Stimulated activated CD8-positive, alpha-beta memory T cell treated with anti-CD3 and anti-CD28 coated beads, Interleukin-2, amount 100 ng/mL, for 48 hours (primary cell): ENCODE data around the gene PLEKHA8.

Source experiments
- DNase-seq, 2 donors: peaks; one replicate each; pipeline ENCODE4 v3.0.0-alpha.2; 2020; ENCODE audit warnings: low read depth in 2 of 2

Gene PLEKHA8, protein sequence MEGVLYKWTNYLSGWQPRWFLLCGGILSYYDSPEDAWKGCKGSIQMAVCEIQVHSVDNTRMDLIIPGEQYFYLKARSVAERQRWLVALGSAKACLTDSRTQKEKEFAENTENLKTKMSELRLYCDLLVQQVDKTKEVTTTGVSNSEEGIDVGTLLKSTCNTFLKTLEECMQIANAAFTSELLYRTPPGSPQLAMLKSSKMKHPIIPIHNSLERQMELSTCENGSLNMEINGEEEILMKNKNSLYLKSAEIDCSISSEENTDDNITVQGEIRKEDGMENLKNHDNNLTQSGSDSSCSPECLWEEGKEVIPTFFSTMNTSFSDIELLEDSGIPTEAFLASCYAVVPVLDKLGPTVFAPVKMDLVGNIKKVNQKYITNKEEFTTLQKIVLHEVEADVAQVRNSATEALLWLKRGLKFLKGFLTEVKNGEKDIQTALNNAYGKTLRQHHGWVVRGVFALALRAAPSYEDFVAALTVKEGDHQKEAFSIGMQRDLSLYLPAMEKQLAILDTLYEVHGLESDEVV

DNA sequence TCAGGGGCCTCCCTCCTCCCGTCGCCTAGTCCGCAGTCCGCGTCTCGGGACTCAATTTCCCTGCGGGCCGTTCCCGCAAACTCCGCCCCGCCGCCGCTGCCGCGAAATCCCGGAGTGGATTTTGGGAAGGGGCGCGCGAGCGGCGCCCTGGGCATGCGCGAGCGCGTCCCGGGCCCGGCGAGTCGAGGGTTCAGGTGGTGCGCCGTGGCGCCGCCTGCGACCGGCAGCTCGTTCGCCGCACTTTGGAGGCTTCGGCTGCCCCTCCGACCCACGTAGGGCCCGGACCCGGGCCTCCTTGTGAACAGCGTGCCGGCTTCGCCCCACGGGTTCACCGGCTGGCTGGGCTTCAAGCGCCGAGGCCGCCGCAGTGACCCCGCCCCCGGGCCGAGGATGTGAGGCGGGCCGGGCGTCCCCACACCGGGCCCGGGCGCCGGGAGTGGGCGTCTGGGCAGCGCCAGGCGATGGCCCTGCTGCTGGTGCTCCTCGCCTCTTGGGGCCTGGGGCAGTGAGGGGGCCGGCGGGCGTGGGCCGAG is at the start of gene PLEKHA8:
Gene PLEKHA8 (plus strand): TSS at position 197 of the 533 bp plus-strand sequence. CDS start 351 bp downstream, outside the sequence.
- DNase-seq, result peak; percentile 82 to 84

DNA sequence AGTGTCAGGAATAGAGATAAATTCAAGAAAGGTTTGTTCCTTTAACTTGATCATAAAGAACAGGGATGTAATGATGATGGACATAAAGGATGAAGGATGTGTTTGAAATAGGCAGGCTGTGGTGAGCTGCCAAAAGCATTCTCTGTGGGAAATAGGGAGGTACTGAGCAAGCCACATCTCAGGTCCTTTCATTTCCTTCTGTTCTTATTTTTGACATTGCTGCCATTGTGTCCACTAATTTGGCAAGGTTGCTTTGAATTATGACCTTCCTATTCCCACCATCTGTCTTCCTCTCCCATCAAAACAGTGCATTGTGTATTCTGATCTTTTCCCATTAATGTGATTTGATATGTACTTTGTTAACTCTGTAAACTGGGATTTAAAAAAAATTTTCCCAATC is 48.1 kb upstream of the PLEKHA8 start:
- no peak for DNase-seq

DNA sequence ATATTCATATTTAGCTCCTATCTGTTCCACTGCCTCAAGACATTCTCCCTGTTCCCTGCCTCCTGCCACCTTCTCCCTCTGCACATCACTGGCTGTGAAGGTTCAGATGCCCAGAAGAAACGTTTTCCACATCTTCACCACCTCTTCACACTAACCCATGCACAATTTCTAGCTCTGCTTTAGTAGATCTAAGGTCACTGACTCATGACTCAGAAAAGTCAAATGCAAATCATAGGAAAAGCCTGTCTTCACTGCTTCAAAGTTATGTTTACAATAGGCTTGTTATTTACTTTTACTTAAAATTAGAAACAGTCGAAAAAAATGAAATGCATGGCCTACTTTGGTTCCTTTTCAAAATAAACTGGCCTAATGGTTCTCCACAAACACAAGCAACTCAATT is 41.1 kb upstream of the PLEKHA8 start:
- DNase-seq, result no peak

DNA sequence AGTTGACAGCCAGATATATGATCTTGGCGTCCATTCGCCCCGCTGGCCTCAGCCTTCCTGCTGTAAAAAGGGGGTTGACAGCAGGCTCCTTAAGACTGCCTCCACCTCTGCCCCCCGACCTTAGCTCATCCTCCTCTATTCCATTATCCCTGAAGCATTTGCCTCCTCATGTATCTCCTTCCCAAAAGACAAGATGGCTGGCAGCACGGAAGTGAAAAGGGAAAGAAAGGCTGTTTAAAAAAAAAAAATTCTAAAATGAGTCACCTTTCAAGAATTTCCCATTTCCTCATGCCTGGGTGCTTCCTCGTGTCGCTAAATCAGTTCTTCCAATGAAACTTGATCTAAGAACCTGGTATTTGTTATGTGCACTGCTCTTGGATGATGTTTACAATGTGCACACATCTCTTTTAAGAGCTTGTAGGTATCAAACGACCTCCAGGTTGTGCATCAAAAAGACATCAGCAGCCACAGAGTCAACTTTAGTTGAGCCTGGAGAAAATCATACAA is 40.3 kb upstream of the PLEKHA8 start:
- no peak for DNase-seq

DNA sequence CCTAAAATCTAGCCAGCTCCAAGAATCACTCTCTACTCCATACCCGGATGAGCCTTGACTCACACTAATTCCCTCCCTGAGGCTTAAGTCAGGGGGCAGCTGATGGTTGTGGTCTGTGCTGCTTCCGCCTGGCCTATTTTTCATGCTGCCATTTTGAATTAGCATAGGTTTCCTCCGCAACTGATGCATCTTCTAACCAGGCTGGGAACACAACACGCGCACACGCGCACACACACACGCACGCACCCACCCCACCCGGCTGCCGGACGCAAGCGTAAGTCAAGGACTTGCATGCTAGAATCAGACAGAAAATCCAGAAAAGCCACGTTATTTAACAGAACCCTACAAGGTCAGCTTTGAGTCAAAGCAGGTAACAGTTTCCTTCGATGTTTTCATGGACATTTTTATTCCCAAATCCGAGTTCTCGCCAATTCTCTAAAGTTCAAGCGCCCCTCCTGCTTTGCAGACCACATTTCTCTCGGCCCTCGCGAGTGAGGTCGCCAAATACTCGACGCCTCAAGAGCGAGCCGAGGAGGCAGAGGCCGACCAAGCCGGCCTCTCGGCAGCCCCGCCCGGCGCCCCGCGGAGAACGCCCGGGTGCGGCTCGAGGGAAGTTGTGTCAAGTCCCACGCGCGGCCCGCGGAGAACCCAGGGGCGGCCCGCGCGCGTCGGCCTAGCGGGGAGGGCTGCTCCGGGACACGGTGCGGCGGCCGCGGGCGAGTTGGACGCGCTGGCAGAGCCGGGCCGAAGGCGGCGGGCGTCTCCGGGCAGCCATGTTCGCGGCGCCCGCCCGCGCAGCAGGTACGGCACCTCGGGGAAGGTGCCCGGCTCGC is 39.6 kb upstream of the PLEKHA8 start:
- DNase-seq, result no peak

DNA sequence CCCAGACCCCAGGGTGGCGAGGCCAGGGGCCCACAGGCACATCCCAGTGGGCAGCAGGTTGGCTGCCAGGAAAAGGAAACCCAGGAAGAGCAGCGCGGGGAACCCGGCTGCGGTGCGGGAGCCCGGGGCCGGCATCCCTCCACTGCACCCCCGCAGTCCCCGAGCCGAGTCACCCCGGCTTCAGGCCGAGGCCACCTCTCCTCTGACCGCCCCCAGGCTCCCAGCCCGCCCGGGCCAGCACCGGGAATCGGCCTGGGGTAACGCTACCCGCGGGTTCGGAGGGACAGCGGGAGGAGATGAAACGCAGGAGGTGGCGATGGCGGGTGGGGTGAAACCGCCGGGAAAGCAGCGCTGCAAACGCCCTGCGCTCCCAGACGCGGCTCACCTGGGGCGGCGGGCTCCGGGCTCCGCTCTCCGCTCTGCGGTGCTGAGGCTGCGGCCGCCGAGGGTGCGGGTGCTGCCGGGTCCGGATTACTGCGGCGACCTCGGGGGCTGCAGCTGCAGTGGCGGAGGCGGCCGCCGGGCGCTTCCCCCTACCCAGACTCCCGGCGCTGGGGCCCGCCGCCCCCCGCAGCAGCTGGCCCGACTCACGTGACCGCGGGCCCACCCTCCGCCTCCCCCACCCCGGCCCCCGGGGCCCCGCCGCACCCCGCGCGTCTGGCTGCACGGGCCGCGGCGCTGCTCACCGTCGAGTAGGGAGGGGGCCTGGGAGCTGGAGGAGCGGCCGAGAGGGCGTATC is 38.8 kb upstream of the PLEKHA8 start, which contains the start of gene SCRN1:
Gene SCRN1 (minus strand): TSS at position 545 of the 739 bp plus-strand sequence. CDS start 20,734 bp downstream, outside the sequence.
- no peak for DNase-seq

DNA sequence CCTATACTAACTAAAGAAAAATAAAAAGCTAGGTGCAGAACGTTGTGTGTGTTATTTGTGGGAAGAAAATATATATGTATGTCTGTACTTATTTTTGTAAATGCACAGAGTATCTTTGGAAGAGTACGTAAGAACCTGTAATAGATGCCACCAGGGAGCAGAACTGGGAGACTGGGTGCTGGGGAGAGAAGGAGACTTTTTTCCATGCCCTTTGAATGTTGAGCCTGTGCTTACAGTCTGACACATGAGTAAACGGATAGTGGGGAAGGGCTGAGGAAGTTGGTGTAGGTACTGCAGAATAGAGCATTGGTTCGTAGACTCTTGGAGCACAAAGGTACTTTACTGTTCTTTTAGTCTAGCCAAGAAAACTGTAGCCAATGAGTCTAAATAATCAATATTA is 37.3 kb upstream of the PLEKHA8 start:
- DNase-seq, result no peak

DNA sequence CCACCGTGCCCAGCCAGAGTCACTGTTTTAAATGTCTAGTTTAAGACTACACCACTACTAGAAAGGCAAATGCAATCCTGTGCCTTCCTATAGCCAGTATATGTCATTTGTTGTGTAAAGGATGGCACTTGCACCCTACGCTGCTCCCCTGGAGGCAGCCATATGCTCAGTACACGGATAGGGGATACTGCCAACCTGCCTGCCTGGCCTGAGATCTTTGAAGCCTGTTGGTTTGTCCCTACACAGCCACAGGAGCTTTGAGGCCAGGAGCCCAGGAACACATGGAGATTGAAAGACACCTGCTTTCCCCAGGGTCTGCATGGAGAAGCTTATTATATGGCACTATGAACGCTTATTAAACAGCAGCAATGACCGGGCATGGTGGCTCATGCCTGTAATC is 36.3 kb upstream of the PLEKHA8 start:
- no peak for DNase-seq

DNA sequence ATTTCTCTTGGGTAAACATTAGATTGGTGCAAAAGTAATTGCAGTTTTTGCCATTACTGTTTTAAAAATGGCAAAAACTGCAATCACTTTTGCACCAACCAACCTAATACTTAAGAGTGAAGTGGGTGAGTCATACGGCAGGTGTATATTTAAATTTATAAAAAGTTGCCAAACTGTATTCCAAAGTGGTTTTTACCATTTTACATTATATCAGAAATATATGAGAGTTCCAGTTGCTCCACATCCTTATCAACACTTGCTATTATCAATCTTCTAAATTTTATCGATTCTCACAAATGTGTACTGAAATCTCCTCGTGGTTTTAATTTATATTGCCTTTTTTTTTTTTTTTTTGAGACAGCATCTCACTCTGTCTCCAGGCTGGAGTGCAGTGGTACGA is 35.1 kb upstream of the PLEKHA8 start:
- no peak for DNase-seq

DNA sequence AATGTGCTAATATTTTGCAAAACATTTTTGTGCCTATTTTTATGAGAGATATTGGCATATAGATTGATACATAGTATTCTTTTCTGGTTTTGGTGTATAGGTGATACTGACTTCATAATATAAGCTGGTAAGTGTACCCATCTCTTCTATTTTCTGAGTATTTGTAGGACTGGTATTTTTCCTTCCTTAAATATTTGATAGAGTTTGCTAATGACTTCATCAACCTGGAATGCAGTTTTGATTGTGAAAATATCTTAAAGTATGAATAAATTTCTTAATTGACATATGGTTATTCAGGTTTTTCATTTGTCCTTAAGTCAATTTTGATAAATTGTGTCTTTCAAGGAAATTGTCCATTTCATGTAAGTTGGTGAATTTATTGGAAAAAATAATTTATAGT is 32.6 kb upstream of the PLEKHA8 start:
- DNase-seq, result no peak

DNA sequence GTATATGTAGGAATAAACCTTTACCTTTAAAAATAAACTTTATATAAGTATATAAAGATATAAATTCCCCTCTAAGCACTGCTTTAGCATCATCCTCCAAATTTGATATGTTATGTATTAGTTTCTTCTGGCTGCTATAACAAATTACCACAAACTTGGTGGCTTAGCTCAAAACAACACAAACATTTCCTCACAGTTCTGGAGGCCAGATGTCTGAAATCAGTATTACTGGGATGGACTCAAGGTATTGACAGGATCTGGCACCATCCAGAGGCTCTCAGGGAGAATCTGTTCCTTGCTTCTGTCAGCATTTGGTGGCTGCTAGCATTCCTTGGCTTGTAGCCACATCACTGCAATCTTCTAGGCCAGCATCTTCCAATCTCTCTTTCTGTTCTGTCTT is 31.9 kb upstream of the PLEKHA8 start:
- no peak for DNase-seq

DNA sequence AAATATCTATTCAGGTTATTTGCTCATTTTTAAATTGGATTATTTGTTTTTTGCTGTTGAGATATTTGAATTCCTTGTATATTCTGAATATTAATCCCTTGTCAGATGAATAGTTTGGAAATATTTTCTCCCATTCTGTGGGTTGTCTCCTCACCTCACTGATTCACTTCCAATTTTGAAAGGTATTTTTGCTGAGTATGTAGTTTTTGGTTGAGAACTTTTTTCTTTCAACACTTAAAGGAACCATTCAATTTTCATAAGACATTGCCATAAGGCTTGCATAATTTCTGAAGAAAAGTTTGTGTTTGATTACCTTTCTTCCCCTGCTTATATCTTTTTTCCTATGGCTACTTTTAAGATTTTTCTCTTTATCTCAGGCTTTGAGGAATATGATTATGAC is 29.7 kb upstream of the PLEKHA8 start:
- DNase-seq, result no peak

DNA sequence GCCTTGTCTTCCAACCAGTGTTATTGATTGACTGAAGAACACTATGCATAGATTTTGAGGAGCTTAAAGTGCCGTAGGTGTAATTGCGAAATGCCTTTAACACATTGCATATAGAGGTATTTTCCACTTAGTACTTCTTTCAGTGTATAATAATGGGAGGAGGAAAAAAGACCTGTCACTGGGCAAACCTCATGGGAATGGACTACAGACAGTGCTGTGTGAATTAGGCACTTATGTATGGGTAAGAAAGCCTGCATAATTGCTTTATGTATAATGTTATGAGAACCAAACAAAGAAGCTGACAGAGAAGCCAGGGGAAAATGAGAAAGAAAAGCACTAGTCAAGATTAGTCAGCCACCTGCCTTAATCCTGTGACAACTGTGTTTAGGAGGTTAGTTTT is 26.2 kb upstream of the PLEKHA8 start:
- DNase-seq, result no peak

DNA sequence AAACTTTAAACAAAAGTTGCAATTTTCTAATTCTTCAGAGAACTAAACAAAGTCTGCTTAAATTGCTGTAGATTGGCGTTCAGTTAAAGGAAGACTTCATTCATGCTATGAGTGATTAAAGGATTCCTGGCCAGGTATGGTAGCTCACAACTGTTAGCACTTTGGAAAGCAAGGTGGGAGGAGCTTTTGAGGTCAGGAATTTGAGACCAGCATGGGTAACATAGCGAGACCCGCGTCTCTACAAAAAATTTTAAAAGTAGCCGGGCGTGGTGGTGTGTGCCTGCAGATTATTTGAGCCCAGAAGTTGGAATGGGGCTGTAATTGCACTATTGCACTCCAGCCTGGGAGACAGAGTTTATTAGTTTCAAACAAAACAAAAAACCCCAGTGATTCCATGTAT is 25.1 kb upstream of the PLEKHA8 start:
- no peak for DNase-seq

DNA sequence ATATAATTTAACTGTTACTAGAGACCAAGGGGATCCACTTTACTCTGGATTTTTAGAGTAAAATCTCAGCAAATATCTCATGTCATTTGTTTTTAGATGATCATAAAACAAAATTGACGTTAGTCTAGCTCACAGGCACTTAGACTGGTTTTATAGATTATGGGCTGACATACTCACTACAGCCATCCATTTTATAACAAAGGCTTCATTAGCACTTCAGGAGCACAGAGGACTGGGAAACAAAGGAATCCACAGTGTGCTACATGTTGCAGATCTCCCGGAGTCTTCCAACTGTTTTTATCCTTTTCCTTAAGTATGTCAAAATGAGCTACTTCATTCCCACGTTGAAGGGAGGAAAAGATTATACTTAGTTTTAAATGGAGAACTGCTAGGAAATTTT is 22.7 kb upstream of the PLEKHA8 start:
- no peak for DNase-seq

DNA sequence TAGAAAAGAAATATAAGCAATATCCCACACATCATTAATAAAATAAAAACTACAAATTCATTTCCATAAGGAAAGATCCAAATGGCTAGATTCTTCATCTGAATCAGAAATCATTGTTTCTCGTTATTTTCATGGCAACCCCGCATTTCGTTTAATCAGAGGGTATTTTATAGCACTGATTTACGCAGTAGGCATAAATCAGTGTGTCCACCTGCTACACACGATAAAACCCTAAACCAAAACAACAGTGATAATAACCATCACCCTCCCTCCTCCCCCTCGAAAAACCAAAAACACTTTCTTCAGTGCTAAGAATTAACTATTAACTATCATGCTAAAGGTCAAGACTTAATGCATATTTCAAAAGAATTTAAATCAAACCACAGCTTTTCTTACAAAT is 18.2 kb upstream of the PLEKHA8 start:
- DNase-seq, result no peak

DNA sequence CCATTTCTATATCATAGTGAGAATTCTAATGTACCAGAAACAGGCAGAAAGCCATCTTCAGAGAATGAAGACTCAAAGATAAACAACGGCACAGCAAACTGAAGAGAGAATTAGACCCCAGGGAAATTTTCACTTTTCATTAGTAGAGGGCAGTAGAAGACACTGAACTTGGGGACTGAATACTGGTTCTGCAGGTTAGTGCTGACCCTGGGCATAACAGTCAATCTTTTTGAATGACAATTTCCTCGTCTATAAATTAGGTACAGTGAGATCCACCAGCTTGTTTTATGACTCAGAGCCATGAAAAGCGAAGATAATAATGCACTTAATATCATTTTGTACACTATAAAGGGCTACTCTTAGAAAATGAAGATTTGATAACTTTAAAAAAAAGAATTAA is 15.5 kb upstream of the PLEKHA8 start:
- no peak for DNase-seq

DNA sequence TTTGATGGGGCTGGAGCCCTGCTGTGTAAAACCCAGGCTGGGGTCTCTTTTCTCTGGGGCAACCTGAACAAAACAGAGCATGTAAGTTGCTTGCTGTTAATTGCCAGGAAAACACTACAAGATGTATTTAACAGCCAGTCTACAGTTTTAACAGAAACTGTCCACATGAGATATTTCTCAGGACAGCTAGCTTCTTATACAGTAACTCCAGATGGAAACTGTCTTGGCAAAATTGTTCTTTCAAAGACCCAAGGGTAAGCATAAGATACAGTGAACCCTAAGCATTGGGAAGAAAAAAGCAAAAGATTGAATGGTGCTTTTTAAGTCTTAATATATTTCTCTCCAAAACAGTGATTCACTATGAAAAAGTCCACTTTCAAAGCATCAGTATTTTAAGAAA is 9.8 kb upstream of the PLEKHA8 start:
- DNase-seq, result no peak

DNA sequence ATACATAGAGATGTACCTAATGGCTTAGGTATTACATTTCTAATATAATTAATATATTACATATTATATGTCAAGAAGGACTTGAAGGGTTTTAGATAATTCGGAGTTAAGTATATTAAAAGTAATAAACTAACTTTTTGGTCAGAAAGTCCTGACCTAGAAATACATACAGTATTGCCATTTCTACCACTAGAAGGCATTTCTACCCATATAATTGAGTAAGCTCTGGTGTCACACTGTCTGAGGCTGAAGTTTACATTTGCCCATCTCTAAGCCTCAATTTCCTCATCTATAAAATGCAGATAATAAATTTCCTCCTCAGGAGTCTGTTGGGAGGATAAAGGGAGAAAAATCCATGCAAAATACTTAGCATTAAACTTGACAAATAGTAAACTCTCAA is 8.8 kb upstream of the PLEKHA8 start:
- DNase-seq, result no peak

DNA sequence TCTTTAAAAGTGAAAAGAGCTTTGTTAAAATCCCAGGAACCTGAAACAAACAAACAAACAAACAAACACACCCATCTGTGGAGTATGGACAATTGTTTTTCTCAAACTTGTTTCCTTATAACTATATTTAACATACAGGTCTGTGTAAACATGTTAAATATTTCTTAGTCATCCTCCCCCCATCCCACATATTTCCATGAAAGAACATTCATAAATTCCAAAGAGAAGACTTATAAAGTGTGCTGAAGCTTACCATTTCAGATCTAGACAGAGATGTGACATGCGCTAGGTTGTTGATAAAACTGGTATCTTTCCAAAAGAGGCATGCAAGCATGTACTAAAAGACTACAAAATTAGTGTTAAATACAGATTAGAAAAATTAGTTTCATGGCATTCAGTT is 8.3 kb upstream of the PLEKHA8 start:
- DNase-seq, result no peak

DNA sequence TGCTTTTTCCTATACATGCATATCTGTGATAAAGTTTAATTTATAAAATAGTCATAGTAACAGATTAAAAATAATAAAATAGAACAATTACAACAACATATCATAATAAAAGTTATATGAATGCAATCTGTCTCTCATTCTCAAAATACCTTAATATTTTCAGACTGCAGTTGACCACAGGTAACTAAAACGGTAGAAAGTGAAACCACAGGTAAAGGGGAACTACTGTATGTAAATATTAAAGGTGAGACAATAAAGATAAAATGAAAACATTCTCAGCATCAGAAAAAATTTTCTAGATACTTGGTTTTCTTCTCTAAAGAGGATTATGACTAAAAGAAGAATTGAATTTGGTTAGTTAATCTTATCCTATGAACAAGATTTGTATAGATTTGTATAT is 7.7 kb upstream of the PLEKHA8 start:
- DNase-seq, result no peak

DNA sequence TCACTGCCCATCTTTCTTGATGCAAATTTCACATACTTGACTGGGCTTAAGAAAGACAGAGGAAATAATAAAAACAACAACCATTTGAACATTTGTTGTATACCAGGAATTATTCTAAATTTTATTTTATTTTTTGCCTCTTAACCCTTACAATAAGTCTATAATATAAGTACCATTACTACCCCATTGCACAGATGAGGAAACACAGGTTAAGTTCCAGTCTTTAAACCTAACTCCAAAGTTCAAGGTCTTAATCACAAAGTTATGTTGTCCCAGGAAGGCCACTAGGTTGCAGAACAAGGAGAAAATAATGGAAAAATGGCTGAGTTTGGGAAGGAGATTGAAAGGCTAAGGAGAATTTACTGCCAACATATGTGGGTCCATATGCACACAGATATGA is 5.2 kb upstream of the PLEKHA8 start:
- DNase-seq, result no peak
